Transverse colon (tissue), 4 donors: ENCODE results near the gene PALM3.

ENCODE experiments used
- EP300 ChIP-seq: sonication (generic); formaldehyde crosslinking; IDR thresholded peaks from one replicate; pipeline ENCODE4 v1.6.1; 2017; ENCODE audit warnings: antibody characterized with exemption, low read depth
- POLR2A ChIP-seq: fragments of 450-650 bp; IDR thresholded peaks from one replicate; pipeline ENCODE4 v1.6.1; 2016; ENCODE audit warnings: antibody characterized with exemption, mild to moderate bottlenecking, moderate library complexity
- POLR2AphosphoS5 ChIP-seq, 3 donors: sonication (generic); formaldehyde crosslinking; IDR thresholded peaks; one replicate each; pipeline ENCODE4 v1.6.1; 2016; ENCODE audit warnings: antibody characterized with exemption in 3 of 3
- TF ChIP-seq, protein P1 (sequence below), 5 experiments: fragments of 200-600 bp in 3 of 5; fragments of 450-650 bp in 2 of 5; sonication (generic) in 3 of 5; IDR thresholded peaks; 1 replicate in 2 of 5; 2 replicates in 3 of 5; pipeline ENCODE4 v1.5.1; 2016 to 2017; ENCODE audit warnings: antibody characterized with exemption in 5 of 5, inconsistent platforms in 3 of 5, mild to moderate bottlenecking in 2 of 5, moderate library complexity in 1 of 5

DNA sequence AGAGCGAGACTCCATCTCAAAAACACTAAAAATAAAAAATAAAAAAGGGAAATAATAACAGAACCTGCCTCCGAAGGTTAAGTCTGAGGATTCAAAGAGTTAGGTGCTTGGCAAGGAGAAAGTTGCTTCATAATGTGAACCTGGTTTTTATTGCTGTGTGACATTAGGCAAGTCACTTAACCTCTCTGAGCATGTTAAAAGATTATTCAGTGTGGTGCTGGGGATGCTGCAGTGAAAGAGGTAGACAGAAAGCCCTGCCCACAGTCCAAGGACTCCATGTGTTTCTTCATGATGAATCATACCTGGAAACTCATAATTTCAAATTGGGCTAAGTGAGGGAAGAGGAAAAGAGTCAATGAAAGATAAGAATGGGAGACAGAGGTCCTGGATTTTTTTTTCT, 27.9 kb downstream of the PALM3 start:
- TF ChIP-seq EP300: no peak
- TF ChIP-seq, protein P1, sequence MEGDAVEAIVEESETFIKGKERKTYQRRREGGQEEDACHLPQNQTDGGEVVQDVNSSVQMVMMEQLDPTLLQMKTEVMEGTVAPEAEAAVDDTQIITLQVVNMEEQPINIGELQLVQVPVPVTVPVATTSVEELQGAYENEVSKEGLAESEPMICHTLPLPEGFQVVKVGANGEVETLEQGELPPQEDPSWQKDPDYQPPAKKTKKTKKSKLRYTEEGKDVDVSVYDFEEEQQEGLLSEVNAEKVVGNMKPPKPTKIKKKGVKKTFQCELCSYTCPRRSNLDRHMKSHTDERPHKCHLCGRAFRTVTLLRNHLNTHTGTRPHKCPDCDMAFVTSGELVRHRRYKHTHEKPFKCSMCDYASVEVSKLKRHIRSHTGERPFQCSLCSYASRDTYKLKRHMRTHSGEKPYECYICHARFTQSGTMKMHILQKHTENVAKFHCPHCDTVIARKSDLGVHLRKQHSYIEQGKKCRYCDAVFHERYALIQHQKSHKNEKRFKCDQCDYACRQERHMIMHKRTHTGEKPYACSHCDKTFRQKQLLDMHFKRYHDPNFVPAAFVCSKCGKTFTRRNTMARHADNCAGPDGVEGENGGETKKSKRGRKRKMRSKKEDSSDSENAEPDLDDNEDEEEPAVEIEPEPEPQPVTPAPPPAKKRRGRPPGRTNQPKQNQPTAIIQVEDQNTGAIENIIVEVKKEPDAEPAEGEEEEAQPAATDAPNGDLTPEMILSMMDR (IDR thresholded peaks at IDR 0.05): no peak
- no peak for TF ChIP-seq POLR2AphosphoS5 (IDR thresholded peaks at IDR 0.05)
- TF ChIP-seq POLR2A: no peak
